ENCODE data around the gene NEGR1.

NEGR1 gene

DNA sequence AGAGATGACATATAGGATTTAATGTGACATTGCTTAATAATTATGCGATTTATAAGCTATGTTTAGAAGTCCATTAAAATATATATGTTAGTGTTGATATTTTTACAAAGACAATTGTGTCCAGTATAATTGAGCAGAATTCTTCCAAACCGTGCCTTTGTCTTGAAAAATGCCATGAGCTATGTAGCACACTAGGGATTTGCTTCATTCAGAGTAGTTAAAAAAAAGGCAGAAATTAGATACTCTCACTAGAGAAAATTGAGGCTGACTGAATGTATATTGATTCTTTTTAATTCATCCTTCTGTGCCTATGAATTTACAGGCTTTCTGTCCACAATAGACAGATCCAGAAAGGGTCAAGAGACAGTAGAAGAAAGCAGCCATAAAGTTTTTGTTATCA lies 429.0 kb downstream of the NEGR1 start:
- no peak for TF ChIP-seq CTCF (conservative IDR thresholded peaks at IDR 0.05; ENCODE audit: low read depth)
- H3K27ac ChIP-seq, result no peak overlapping the region
- ChIA-PET POLR2A (ENCODE audit: low non-redundant PET) (no interaction called here), CTCF (interaction anchor here (0.6 kb wide), 1 partner anchor 881 kb away, joined by 3 read pairs; no protein-coding TSS in a partner anchor)
- no peak for DNase-seq (ENCODE audit: low spot score)

GRCh38 chr1:71850936-71851335 lies 431.4 kb downstream of the NEGR1 start:
- no peak for TF ChIP-seq CTCF (conservative IDR thresholded peaks at IDR 0.05; ENCODE audit: low read depth)
- POLR2A ChIA-PET (ENCODE audit: low non-redundant PET), result no interaction called here
- no peak for DNase-seq (ENCODE audit: low spot score)
- CTCF ChIA-PET, result no interaction called here
- no peak overlapping the region for H3K27ac ChIP-seq

- TF ChIP-seq CTCF (conservative IDR thresholded peaks at IDR 0.05; ENCODE audit: low read depth), result no peak
- H3K27ac ChIP-seq, result no peak overlapping the region
- DNase-seq (ENCODE audit: low spot score), result no peak
- POLR2A ChIA-PET (ENCODE audit: low non-redundant PET), result no interaction called here
- CTCF ChIA-PET, result no interaction called here
Observed at GRCh38 chr1:71850515-71850914, 431.8 kb downstream of the NEGR1 start.

DNA sequence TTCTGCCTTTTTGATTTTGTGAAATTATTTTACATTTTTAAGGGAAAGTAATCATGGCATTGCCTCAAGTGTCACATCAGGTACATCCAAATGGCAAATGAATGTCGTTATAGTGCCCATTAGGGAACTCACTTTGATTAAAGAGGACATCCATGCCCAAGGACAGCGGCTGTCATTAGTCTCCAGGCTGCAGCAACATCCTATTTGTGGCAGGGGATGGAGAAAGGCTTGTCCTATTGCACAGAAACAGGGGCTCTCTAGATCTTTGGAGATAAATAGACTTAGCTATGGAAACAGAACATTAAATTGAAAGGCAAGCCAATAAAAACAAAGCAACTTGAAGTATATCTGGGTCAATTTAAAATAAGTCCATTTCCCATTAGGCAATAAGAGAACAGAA lies 439.3 kb downstream of the NEGR1 start:
- H3K27ac ChIP-seq, result no peak overlapping the region
- TF ChIP-seq CTCF (conservative IDR thresholded peaks at IDR 0.05; ENCODE audit: low read depth), result no peak
- no peak for DNase-seq (ENCODE audit: low spot score)
- ChIA-PET POLR2A (ENCODE audit: low non-redundant PET) (no interaction called here), CTCF (no interaction called here)

- no peak for DNase-seq (ENCODE audit: low spot score)
- POLR2A ChIA-PET (ENCODE audit: low non-redundant PET), result no interaction called here
- CTCF ChIA-PET, result no interaction called here
Observed at GRCh38 chr1:71839876-71840275, 442.5 kb downstream of the NEGR1 start.

DNA sequence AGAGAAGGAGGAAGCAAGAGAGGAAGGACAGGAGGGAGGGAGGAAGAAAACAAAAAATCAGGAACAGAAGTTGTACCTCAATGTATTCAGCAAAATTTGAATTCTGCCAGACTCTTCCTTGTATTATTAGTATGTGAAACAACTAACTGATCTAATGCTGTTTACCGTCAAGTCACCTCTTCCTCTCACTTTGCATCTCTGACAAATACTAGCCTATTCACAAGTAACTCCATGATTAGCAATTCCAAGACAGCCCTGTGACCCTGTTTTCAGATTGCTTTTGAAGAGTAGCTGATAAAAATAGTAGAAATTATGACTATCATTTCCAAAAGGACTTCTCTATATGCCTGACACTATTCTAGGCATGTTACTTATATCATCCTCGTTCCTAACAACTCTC lies 445.4 kb downstream of the NEGR1 start:
- DNase-seq (ENCODE audit: low spot score), result no peak
- ChIA-PET CTCF (no interaction called here), POLR2A (ENCODE audit: low non-redundant PET) (no interaction called here)
- TF ChIP-seq CTCF (conservative IDR thresholded peaks at IDR 0.05; ENCODE audit: low read depth), result no peak
- H3K27ac ChIP-seq, result no peak overlapping the region

More at GRCh38 chr1:71839876-71840275, 442.5 kb downstream of the NEGR1 start:
- TF ChIP-seq CTCF (conservative IDR thresholded peaks at IDR 0.05; ENCODE audit: low read depth), result no peak
- H3K27ac ChIP-seq, result no peak overlapping the region

DNA sequence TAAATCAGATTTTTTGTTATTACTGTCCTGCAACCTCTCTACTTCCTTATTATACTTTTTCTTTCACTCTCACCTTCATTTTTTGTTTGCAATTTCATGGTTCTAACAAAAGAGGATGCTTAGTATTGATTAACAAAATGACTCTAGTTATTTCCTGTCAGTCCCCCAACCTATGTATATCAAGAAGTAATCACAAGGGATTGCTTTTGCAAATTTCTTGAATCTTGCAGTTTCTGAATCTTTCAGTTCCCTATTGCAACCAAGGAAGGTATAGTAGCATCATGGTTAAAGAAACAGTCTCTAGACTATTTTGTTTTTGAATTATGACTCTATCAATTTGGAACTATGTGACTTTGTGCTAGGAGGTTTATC lies 446.9 kb downstream of the NEGR1 start:
- DNase-seq (ENCODE audit: low spot score), result no peak
- CTCF ChIA-PET, result no interaction called here
- no peak overlapping the region for H3K27ac ChIP-seq
- POLR2A ChIA-PET (ENCODE audit: low non-redundant PET), result interaction anchor here (0.7 kb wide), 1 partner anchor 22 kb away, joined by 3 read pairs; no protein-coding TSS in a partner anchor
- no peak for TF ChIP-seq CTCF (conservative IDR thresholded peaks at IDR 0.05; ENCODE audit: low read depth)

All from RWPE1 (cell line).